ENCODE data around the gene LMBR1L. TPM values are rescaled to one million over a fixed set of nuclear protein-coding genes. Genes with fewer than 3 reads are reported as not detected.
A peak's percentile ranks its signal among the peaks of the same experiment; 100 is the strongest.

LMBR1L gene
- total RNA-seq, 2 experiments from 2014 or later: 37.2 to 43.6 TPM

- CTCF ChIA-PET (ENCODE audit: unreplicated experiment): interaction anchor here (1.0 kb wide), 1 partner anchor 63 kb away, joined by 3 read pairs; no protein-coding TSS in a partner anchor
- Histone ChIP-seq H4K20me1 (ENCODE audit: insufficient read depth, low read length) (peaks cover 46% of the 10 kb centered on the region), H3K79me2 (ENCODE audit: insufficient read depth, low read depth, low read length) (peaks cover 56% of the 10 kb centered on the region), H3K4me3 (ENCODE audit: low read depth, low read length, poor library complexity, severe bottlenecking) (peak overlapping the region; percentile 87), H3K9me3 (ENCODE audit: low read length) (no peaks in the 10 kb centered on the region), H3K4me1 (ENCODE audit: insufficient read depth, low read length, poor library complexity, severe bottlenecking) (peaks cover 40% of the 10 kb centered on the region), H3K9me2 (ENCODE audit: insufficient read depth, low read length) (no peaks in the 10 kb centered on the region), H3K27ac (ENCODE audit: low read depth, low read length, poor library complexity, severe bottlenecking) (peak overlapping the region; percentile 72), H2AFZ (ENCODE audit: low read length) (peak overlapping the region; percentile 92; the same call in 1 of the 2 replicates), H3K36me3 (ENCODE audit: insufficient read depth, low read length) (peaks cover 24% of the 10 kb centered on the region; the same call in 1 of the 2 replicates), H3K4me2 (ENCODE audit: low read length) (peak overlapping the region; percentile 95)
- intact Hi-C loops (cut with micrococcal nuclease; ENCODE audit: unreplicated experiment): loop anchor here (1.0 kb wide), 1 partner anchor 71 kb away; no protein-coding TSS in a partner anchor
- POLR2A ChIA-PET: interaction anchor here (1.0 kb wide), 1 partner anchor 12 kb away, joined by 3 read pairs; no protein-coding TSS in a partner anchor
- no peak for TF ChIP-seq EZH2phosphoT487 (IDR thresholded peaks at IDR 0.05; ENCODE audit: borderline replicate concordance, low read depth, low read length)
- TF ChIP-seq, protein P1, sequence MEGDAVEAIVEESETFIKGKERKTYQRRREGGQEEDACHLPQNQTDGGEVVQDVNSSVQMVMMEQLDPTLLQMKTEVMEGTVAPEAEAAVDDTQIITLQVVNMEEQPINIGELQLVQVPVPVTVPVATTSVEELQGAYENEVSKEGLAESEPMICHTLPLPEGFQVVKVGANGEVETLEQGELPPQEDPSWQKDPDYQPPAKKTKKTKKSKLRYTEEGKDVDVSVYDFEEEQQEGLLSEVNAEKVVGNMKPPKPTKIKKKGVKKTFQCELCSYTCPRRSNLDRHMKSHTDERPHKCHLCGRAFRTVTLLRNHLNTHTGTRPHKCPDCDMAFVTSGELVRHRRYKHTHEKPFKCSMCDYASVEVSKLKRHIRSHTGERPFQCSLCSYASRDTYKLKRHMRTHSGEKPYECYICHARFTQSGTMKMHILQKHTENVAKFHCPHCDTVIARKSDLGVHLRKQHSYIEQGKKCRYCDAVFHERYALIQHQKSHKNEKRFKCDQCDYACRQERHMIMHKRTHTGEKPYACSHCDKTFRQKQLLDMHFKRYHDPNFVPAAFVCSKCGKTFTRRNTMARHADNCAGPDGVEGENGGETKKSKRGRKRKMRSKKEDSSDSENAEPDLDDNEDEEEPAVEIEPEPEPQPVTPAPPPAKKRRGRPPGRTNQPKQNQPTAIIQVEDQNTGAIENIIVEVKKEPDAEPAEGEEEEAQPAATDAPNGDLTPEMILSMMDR (conservative IDR thresholded peaks at IDR 0.05; ENCODE audit: low read length): no peak
- no TSS peak for BruUV-seq (replicated peaks)
- DNase-seq (ENCODE audit: low spot score): peak; percentile 72
Measured at GRCh38 chr12:49059299-49060171, 51.1 kb downstream of the LMBR1L start.

GRCh38 chr12:49059045-49059298, 51.7 kb downstream of the LMBR1L start:
- ChIA-PET POLR2A (interaction anchor here (1.4 to 1.5 kb wide), 2 partner anchors 11 to 58 kb away, joined by 3 to 7 read pairs; partner anchors contain the start of gene RHEBL1), CTCF (ENCODE audit: unreplicated experiment) (interaction anchor here (0.8 to 1.0 kb wide), 2 partner anchors 62 to 71 kb away, joined by 3 read pairs; no protein-coding TSS in a partner anchor)
- Histone ChIP-seq H3K9me3 (ENCODE audit: low read length) (no peaks in the 10 kb centered on the region), H3K79me2 (ENCODE audit: insufficient read depth, low read depth, low read length) (peaks cover 60% of the 10 kb centered on the region), H3K4me3 (ENCODE audit: low read depth, low read length, poor library complexity, severe bottlenecking) (peak overlapping the region; percentile 87), H3K27ac (ENCODE audit: low read depth, low read length, poor library complexity, severe bottlenecking) (peak overlapping the region; percentile 72), H2AFZ (ENCODE audit: low read length) (no peak overlapping the region), H3K9me2 (ENCODE audit: insufficient read depth, low read length) (no peaks in the 10 kb centered on the region), H4K20me1 (ENCODE audit: insufficient read depth, low read length) (peaks cover 46% of the 10 kb centered on the region), H3K4me1 (ENCODE audit: insufficient read depth, low read length, poor library complexity, severe bottlenecking) (peaks cover 40% of the 10 kb centered on the region), H3K36me3 (ENCODE audit: insufficient read depth, low read length) (peaks cover 30% of the 10 kb centered on the region), H3K4me2 (ENCODE audit: low read length) (peak overlapping the region; percentile 95)
- TF ChIP-seq EZH2phosphoT487 (IDR thresholded peaks at IDR 0.05; ENCODE audit: borderline replicate concordance, low read depth, low read length): no peak
- TF ChIP-seq, protein P1 (conservative IDR thresholded peaks at IDR 0.05; ENCODE audit: low read length): no peak
- intact Hi-C loops (cut with micrococcal nuclease; ENCODE audit: unreplicated experiment): no loop called here
- BruUV-seq (replicated peaks): no TSS peak
- DNase-seq (ENCODE audit: low spot score): no peak
